Activated naive CD4-positive, alpha-beta T cell treated with anti-CD3 and anti-CD28 coated beads, Interleukin-2, amount 50 U/mL, for 16 hours (primary cell): ENCODE results near the gene ARHGAP22.
"Not testable (repeated sequence)": the region's sequence is repeated elsewhere in the genome, so short reads cannot be mapped to it uniquely, and the experiment has no call there.

Source experiments
- DNase-seq: peaks from one replicate; pipeline ENCODE4 v3.0.0-alpha.2; 2020

ARHGAP22 gene

GRCh38 chr10:48604991-48605508 lies at the start of gene ARHGAP22:
TSS of gene ARHGAP22 (minus strand) at chr10:48605073. CDS start at chr10:48604796, 277 bp downstream.
- DNase-seq = no peak

GRCh38 chr10:48653944-48654698 lies 49.2 kb upstream of the ARHGAP22 start:
- DNase-seq = no peak

- no peak for DNase-seq
These were observed 48.5 kb upstream of the ARHGAP22 start for GRCh38 chr10:48653347-48653746.

GRCh38 chr10:48652344-48652743 lies 47.5 kb upstream of the ARHGAP22 start:
- DNase-seq = no peak

- no peak for DNase-seq
These were observed 47.0 kb upstream of the ARHGAP22 start for GRCh38 chr10:48651839-48652238.

GRCh38 chr10:48651293-48651692 lies 46.4 kb upstream of the ARHGAP22 start:
- no peak for DNase-seq

GRCh38 chr10:48649349-48649944 lies 44.6 kb upstream of the ARHGAP22 start:
- no peak for DNase-seq

GRCh38 chr10:48648172-48648942 lies 43.5 kb upstream of the ARHGAP22 start:
- no peak for DNase-seq

GRCh38 chr10:48647073-48647472 lies 42.2 kb upstream of the ARHGAP22 start:
- DNase-seq = not testable (repeated sequence)

- DNase-seq = no peak
These were observed 40.7 kb upstream of the ARHGAP22 start for GRCh38 chr10:48645600-48645999.

- not testable (repeated sequence) for DNase-seq
These were observed 36.3 kb upstream of the ARHGAP22 start for GRCh38 chr10:48641099-48641690.

GRCh38 chr10:48640326-48640725 lies 35.5 kb upstream of the ARHGAP22 start:
- DNase-seq = no peak

GRCh38 chr10:48639632-48640031 lies 34.8 kb upstream of the ARHGAP22 start:
- DNase-seq = no peak

GRCh38 chr10:48638739-48639527 lies 34.1 kb upstream of the ARHGAP22 start:
- no peak for DNase-seq

- no peak for DNase-seq
These were observed 33.3 kb upstream of the ARHGAP22 start for GRCh38 chr10:48638158-48638557.

GRCh38 chr10:48636901-48637300 lies 32.0 kb upstream of the ARHGAP22 start:
- DNase-seq = no peak

- no peak for DNase-seq
These were observed 31.4 kb upstream of the ARHGAP22 start for GRCh38 chr10:48636231-48636630.

GRCh38 chr10:48634984-48635557 lies 30.2 kb upstream of the ARHGAP22 start:
- DNase-seq = no peak

GRCh38 chr10:48634198-48634983 lies 29.5 kb upstream of the ARHGAP22 start:
- no peak for DNase-seq

GRCh38 chr10:48633381-48634197 lies 28.7 kb upstream of the ARHGAP22 start:
- DNase-seq = no peak
